ENCODE measurements around the gene OR52K2. TPM values are rescaled to one million over a fixed set of nuclear protein-coding genes. Genes with fewer than 3 reads are reported as not detected.

OR52K2 gene
- total RNA-seq, 2 experiments from 2014 or later = not detected

- no TSS peak for BruUV-seq (replicated peaks)
- no peak for DNase-seq (ENCODE audit: low spot score)
- H3K9me3 ChIP-seq (ENCODE audit: low read length) = no peaks in the 10 kb centered on the region
Measured at GRCh38 chr11:4455419-4455818, 6.3 kb downstream of the OR52K2 start.

GRCh38 chr11:4459500-4459899, 10.4 kb downstream of the OR52K2 start:
- Histone ChIP-seq H3K4me1 (ENCODE audit: insufficient read depth, low read length, poor library complexity, severe bottlenecking) (no peaks in the 10 kb centered on the region), H3K9me3 (ENCODE audit: low read length) (no peaks in the 10 kb centered on the region), H3K4me3 (ENCODE audit: low read depth, low read length, poor library complexity, severe bottlenecking) (no peak overlapping the region), H2AFZ (ENCODE audit: low read length) (no peak overlapping the region), H3K79me2 (ENCODE audit: insufficient read depth, low read depth, low read length) (no peaks in the 10 kb centered on the region), H3K36me3 (ENCODE audit: insufficient read depth, low read length) (no peaks in the 10 kb centered on the region), H4K20me1 (ENCODE audit: insufficient read depth, low read length) (no peaks in the 10 kb centered on the region), H3K9me2 (ENCODE audit: insufficient read depth, low read length) (no peaks in the 10 kb centered on the region), H3K27ac (ENCODE audit: low read depth, low read length, poor library complexity, severe bottlenecking) (no peak overlapping the region), H3K4me2 (ENCODE audit: low read length) (no peak overlapping the region)
- DNase-seq (ENCODE audit: low spot score) = no peak
- TF ChIP-seq, protein P1, sequence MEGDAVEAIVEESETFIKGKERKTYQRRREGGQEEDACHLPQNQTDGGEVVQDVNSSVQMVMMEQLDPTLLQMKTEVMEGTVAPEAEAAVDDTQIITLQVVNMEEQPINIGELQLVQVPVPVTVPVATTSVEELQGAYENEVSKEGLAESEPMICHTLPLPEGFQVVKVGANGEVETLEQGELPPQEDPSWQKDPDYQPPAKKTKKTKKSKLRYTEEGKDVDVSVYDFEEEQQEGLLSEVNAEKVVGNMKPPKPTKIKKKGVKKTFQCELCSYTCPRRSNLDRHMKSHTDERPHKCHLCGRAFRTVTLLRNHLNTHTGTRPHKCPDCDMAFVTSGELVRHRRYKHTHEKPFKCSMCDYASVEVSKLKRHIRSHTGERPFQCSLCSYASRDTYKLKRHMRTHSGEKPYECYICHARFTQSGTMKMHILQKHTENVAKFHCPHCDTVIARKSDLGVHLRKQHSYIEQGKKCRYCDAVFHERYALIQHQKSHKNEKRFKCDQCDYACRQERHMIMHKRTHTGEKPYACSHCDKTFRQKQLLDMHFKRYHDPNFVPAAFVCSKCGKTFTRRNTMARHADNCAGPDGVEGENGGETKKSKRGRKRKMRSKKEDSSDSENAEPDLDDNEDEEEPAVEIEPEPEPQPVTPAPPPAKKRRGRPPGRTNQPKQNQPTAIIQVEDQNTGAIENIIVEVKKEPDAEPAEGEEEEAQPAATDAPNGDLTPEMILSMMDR (conservative IDR thresholded peaks at IDR 0.05; ENCODE audit: low read length) = no peak
- no peak for TF ChIP-seq EZH2phosphoT487 (IDR thresholded peaks at IDR 0.05; ENCODE audit: borderline replicate concordance, low read depth, low read length)
- ChIA-PET POLR2A (no interaction called here), CTCF (ENCODE audit: unreplicated experiment) (no interaction called here)
- no TSS peak for BruUV-seq (replicated peaks)
- intact Hi-C loops (cut with micrococcal nuclease; ENCODE audit: unreplicated experiment) = no loop called here

More at GRCh38 chr11:4455419-4455818, 6.3 kb downstream of the OR52K2 start:
- H4K20me1 ChIP-seq (ENCODE audit: insufficient read depth, low read length) = no peaks in the 10 kb centered on the region
- H3K79me2 ChIP-seq (ENCODE audit: insufficient read depth, low read depth, low read length) = no peaks in the 10 kb centered on the region
- no peak overlapping the region for H3K4me2 ChIP-seq (ENCODE audit: low read length)
- H3K36me3 ChIP-seq (ENCODE audit: insufficient read depth, low read length) = no peaks in the 10 kb centered on the region
- ChIA-PET POLR2A (no interaction called here), CTCF (ENCODE audit: unreplicated experiment) (no interaction called here)
- intact Hi-C loops (cut with micrococcal nuclease; ENCODE audit: unreplicated experiment) = no loop called here
- H2AFZ ChIP-seq (ENCODE audit: low read length) = no peak overlapping the region
- no peak for TF ChIP-seq EZH2phosphoT487 (IDR thresholded peaks at IDR 0.05; ENCODE audit: borderline replicate concordance, low read depth, low read length)
- TF ChIP-seq, protein P1 (conservative IDR thresholded peaks at IDR 0.05; ENCODE audit: low read length) = no peak
- no peak overlapping the region for H3K27ac ChIP-seq (ENCODE audit: low read depth, low read length, poor library complexity, severe bottlenecking)
- H3K9me2 ChIP-seq (ENCODE audit: insufficient read depth, low read length) = no peaks in the 10 kb centered on the region
- H3K4me3 ChIP-seq (ENCODE audit: low read depth, low read length, poor library complexity, severe bottlenecking) = no peak overlapping the region
- no peaks in the 10 kb centered on the region for H3K4me1 ChIP-seq (ENCODE audit: insufficient read depth, low read length, poor library complexity, severe bottlenecking)

GRCh38 chr11:4460151-4460550, 11.1 kb downstream of the OR52K2 start:
- H3K4me2 ChIP-seq (ENCODE audit: low read length) = no peak overlapping the region
- no peak for DNase-seq (ENCODE audit: low spot score)
- intact Hi-C loops (cut with micrococcal nuclease; ENCODE audit: unreplicated experiment) = no loop called here
- H4K20me1 ChIP-seq (ENCODE audit: insufficient read depth, low read length) = no peaks in the 10 kb centered on the region
- no peak overlapping the region for H2AFZ ChIP-seq (ENCODE audit: low read length)
- H3K79me2 ChIP-seq (ENCODE audit: insufficient read depth, low read depth, low read length) = no peaks in the 10 kb centered on the region
- H3K9me2 ChIP-seq (ENCODE audit: insufficient read depth, low read length) = no peaks in the 10 kb centered on the region
- H3K4me3 ChIP-seq (ENCODE audit: low read depth, low read length, poor library complexity, severe bottlenecking) = no peak overlapping the region
- H3K9me3 ChIP-seq (ENCODE audit: low read length) = no peaks in the 10 kb centered on the region
- H3K4me1 ChIP-seq (ENCODE audit: insufficient read depth, low read length, poor library complexity, severe bottlenecking) = no peaks in the 10 kb centered on the region
- BruUV-seq (replicated peaks) = no TSS peak
- TF ChIP-seq, protein P1 (conservative IDR thresholded peaks at IDR 0.05; ENCODE audit: low read length) = no peak
- no peak for TF ChIP-seq EZH2phosphoT487 (IDR thresholded peaks at IDR 0.05; ENCODE audit: borderline replicate concordance, low read depth, low read length)
- no peak overlapping the region for H3K27ac ChIP-seq (ENCODE audit: low read depth, low read length, poor library complexity, severe bottlenecking)
- POLR2A ChIA-PET = no interaction called here
- CTCF ChIA-PET (ENCODE audit: unreplicated experiment) = no interaction called here
- no peaks in the 10 kb centered on the region for H3K36me3 ChIP-seq (ENCODE audit: insufficient read depth, low read length)
